Stimulated activated CD4-positive, alpha-beta T cell treated with anti-CD3 and anti-CD28 coated beads, Interleukin-4, amount 100 ng/mL, for 24 hours (primary cell): Measurements from ENCODE around the gene MAMDC2.

Experiments
- DNase-seq: peaks from one replicate; pipeline ENCODE4 v3.0.0-alpha.2; 2020

The MAMDC2 gene

GRCh38 chr9:70066418-70066817 lies 22.8 kb downstream of the MAMDC2 start:
- DNase-seq = no peak

GRCh38 chr9:70066874-70067273 lies 23.2 kb downstream of the MAMDC2 start:
- no peak for DNase-seq

- DNase-seq = no peak
Measured at GRCh38 chr9:70069704-70070103, 26.1 kb downstream of the MAMDC2 start.

GRCh38 chr9:70073193-70073592 lies 29.5 kb downstream of the MAMDC2 start:
- no peak for DNase-seq

GRCh38 chr9:70073756-70074155 lies 30.1 kb downstream of the MAMDC2 start:
- DNase-seq = no peak

GRCh38 chr9:70076678-70077077 lies 33.0 kb downstream of the MAMDC2 start:
- no peak for DNase-seq

- DNase-seq = no peak
Measured at GRCh38 chr9:70079417-70080037, 35.9 kb downstream of the MAMDC2 start.

- DNase-seq = no peak
Measured at GRCh38 chr9:70080481-70081119, 37.0 kb downstream of the MAMDC2 start.

- no peak for DNase-seq
Measured at GRCh38 chr9:70081120-70081495, 37.5 kb downstream of the MAMDC2 start.

GRCh38 chr9:70083429-70083828 lies 39.8 kb downstream of the MAMDC2 start:
- no peak for DNase-seq

GRCh38 chr9:70085241-70085640 lies 41.6 kb downstream of the MAMDC2 start:
- no peak for DNase-seq

GRCh38 chr9:70091103-70091502 lies 47.5 kb downstream of the MAMDC2 start:
- no peak for DNase-seq

GRCh38 chr9:70091572-70091971 lies 47.9 kb downstream of the MAMDC2 start:
- DNase-seq = no peak

GRCh38 chr9:70092190-70092589 lies 48.5 kb downstream of the MAMDC2 start:
- no peak for DNase-seq

- DNase-seq = no peak
Measured at GRCh38 chr9:70093095-70093494, 49.4 kb downstream of the MAMDC2 start.

- DNase-seq = no peak
Measured at GRCh38 chr9:70093944-70094343, 50.3 kb downstream of the MAMDC2 start.

GRCh38 chr9:70094747-70095146 lies 51.1 kb downstream of the MAMDC2 start:
- no peak for DNase-seq

GRCh38 chr9:70097187-70097586 lies 53.5 kb downstream of the MAMDC2 start:
- no peak for DNase-seq

GRCh38 chr9:70100362-70100761 lies 56.7 kb downstream of the MAMDC2 start:
- no peak for DNase-seq

GRCh38 chr9:70101265-70101664 lies 57.6 kb downstream of the MAMDC2 start:
- DNase-seq = no peak

- no peak for DNase-seq
Measured at GRCh38 chr9:70105147-70105546, 61.5 kb downstream of the MAMDC2 start.

- no peak for DNase-seq
Measured at GRCh38 chr9:70106571-70106970, 62.9 kb downstream of the MAMDC2 start.

- no peak for DNase-seq
Measured at GRCh38 chr9:70107558-70107957, 63.9 kb downstream of the MAMDC2 start.

- no peak for DNase-seq
Measured at GRCh38 chr9:70108181-70108580, 64.5 kb downstream of the MAMDC2 start.
